Activated CD8-positive, alpha-beta memory T cell treated with anti-CD3 and anti-CD28 coated beads, Interleukin-2, amount 50 U/mL, for 24 hours (primary cell): Measurements from ENCODE around the gene ARRB2.

Experiments
- DNase-seq: peaks from one replicate; pipeline ENCODE4 v3.0.0-alpha.2; 2020; ENCODE audit errors: extremely low read depth

Gene ARRB2

GRCh38 chr17:4725646-4726310 lies 15.3 kb downstream of the ARRB2 start:
- DNase-seq, result no peak

GRCh38 chr17:4728124-4728523 lies 17.7 kb downstream of the ARRB2 start:
- no peak for DNase-seq

- no peak for DNase-seq
Measured at GRCh38 chr17:4733073-4733531, 22.7 kb downstream of the ARRB2 start.

- no peak for DNase-seq
Measured at GRCh38 chr17:4734857-4735475, 24.5 kb downstream of the ARRB2 start.

- no peak for DNase-seq
Measured at GRCh38 chr17:4735876-4736651, 25.6 kb downstream of the ARRB2 start.

GRCh38 chr17:4738136-4739121 lies 28.0 kb downstream of the ARRB2 start:
- no peak for DNase-seq

GRCh38 chr17:4739122-4740024 lies 28.9 kb downstream of the ARRB2 start, which contains the start of the genes CXCL16 and ZMYND15:
Gene CXCL16, minus strand, starts transcription at chr17:4739928. Its CDS starts 589 bp downstream, at chr17:4739339.
Gene ZMYND15, plus strand, starts transcription at chr17:4739833. Its CDS starts 716 bp downstream, at chr17:4740549.
- DNase-seq, result no peak

GRCh38 chr17:4740025-4740351 lies 29.6 kb downstream of the ARRB2 start:
- DNase-seq, result no peak

- no peak for DNase-seq
Measured at GRCh38 chr17:4740584-4740983, 30.2 kb downstream of the ARRB2 start.

GRCh38 chr17:4741544-4741943 lies 31.1 kb downstream of the ARRB2 start:
- DNase-seq, result no peak

- no peak for DNase-seq
Measured at GRCh38 chr17:4742133-4742532, 31.7 kb downstream of the ARRB2 start.

GRCh38 chr17:4742629-4743028 lies 32.2 kb downstream of the ARRB2 start:
- no peak for DNase-seq

- no peak for DNase-seq
Measured at GRCh38 chr17:4743216-4743615, 32.8 kb downstream of the ARRB2 start.

GRCh38 chr17:4743898-4744297 lies 33.5 kb downstream of the ARRB2 start:
- no peak for DNase-seq

GRCh38 chr17:4744999-4745969 lies 34.9 kb downstream of the ARRB2 start:
- no peak for DNase-seq

- no peak for DNase-seq
Measured at GRCh38 chr17:4747847-4748246, 37.4 kb downstream of the ARRB2 start.

GRCh38 chr17:4748686-4749085 lies 38.3 kb downstream of the ARRB2 start:
- no peak for DNase-seq

GRCh38 chr17:4750606-4751005 lies 40.2 kb downstream of the ARRB2 start:
- DNase-seq, result no peak

- no peak for DNase-seq
Measured at GRCh38 chr17:4751932-4752331, 41.5 kb downstream of the ARRB2 start.
